ENCODE measurements around the gene MEF2A. TPM values are rescaled to one million over a fixed set of nuclear protein-coding genes. Genes with fewer than 3 reads are reported as not detected.

Gene MEF2A
- total and polyA plus RNA-seq, 9 of the 15 experiments (the other 6 are each of a cell fraction or from before 2014, with no cell fraction given): 1.6 to 18.7 (median 8.7) TPM

- TF ChIP-seq CREB3L1 (IDR thresholded peaks at IDR 0.05; ENCODE audit: borderline replicate concordance, low read depth) (no peak), NFE2 (IDR thresholded peaks at IDR 0.05; ENCODE audit: low read depth) (peak; percentile 67), ZNF431 (CRISPR knock-in tag; IDR thresholded peaks at IDR 0.05) (no peak), RB1 (IDR thresholded peaks at IDR 0.05; ENCODE audit: low read depth) (no peak), MTA3 (IDR thresholded peaks at IDR 0.05; ENCODE audit: borderline replicate concordance) (no peak), FOXK1 (CRISPR knock-in tag; IDR thresholded peaks at IDR 0.05; ENCODE audit: borderline replicate concordance) (no peak), ZNF77 (CRISPR knock-in tag; IDR thresholded peaks at IDR 0.05) (no peak), NRF1 (conservative IDR thresholded peaks at IDR 0.05 in 1 of 2, IDR thresholded peaks at IDR 0.05 in 1 of 2) (peak in 1 of 2 experiments; percentile 15; a peak in 1 of 4 replicates), GTF2B (IDR thresholded peaks at IDR 0.05; ENCODE audit: extremely low read depth, insufficient read length) (no peak), ZNF175 (CRISPR knock-in tag; IDR thresholded peaks at IDR 0.05; ENCODE audit: low read depth) (0 out of 2 replicates have a peak, but pooled peaks have one; percentile 59), THRAP3 (IDR thresholded peaks at IDR 0.05; ENCODE audit: borderline replicate concordance) (no peak), FOXJ2 (tag; IDR thresholded peaks at IDR 0.05) (no peak)
Observed at GRCh38 chr15:99708563-99708962, 142.8 kb downstream of the MEF2A start (continued).

All from K562 (cell line).